Measurements from ENCODE around the gene SH3BP4. TPM values are rescaled to one million over a fixed set of nuclear protein-coding genes. Genes with fewer than 3 reads are reported as not detected.

The SH3BP4 gene
- polyA plus RNA-seq, 1 donor, result 33.7 TPM

DNA sequence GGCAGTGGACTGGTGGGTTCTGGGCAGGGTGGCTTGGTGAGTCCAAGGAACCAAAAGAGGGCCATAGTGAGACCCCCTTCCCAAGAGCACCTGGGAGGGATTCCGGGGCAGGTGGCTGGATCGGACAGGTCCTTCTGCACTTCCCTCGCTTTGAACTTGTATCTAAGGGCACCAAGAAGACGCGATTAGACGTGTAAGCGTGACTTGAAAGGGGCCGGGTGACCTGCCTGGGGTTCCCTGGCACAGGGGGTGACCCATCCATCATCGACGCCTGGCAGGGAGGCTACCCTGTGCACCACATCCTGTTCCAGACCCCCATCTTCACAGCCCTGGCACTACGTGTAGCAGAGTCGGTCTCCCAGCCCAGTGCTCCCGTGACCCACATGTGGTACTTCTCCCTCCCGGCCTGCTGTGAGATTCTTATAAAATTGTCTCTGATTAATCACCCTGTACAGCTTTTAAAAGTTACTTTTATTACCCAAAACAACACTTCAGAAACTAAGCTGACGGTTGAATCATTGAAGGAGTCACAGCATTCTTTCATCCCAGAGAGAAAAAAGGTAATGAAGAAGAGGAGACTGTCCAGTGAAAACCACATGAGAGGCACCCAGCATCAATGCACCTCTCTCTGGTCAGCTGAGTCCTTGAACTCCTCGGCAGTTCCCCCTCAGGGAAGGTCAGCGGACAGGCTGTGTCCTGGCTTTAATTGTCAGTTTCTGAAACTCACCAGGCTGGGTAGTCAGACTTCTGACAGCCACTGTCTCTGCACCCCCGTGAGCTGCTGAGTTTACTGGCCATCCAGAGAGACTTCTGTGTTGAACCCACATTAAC, 13.0 kb downstream of the SH3BP4 start:
- no peak for DNase-seq

DNA sequence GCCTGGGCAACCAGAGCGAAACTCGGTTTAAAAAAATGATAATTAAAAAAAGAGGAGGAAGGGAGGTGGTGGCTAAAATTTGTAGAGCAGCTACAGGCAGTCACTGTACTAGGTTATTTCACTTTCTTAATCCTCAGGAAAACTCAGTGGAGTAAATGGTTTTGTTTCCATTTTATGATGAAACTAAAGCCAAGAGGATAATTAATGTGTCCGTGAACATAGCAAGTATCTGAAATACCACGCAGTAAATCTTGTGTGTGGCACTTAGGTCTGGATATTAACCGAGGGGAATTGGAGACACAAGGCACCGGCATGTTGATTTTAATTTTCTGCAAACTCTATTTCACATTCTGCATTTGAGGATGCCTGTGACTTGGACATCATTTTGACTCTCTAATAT, 14.5 kb downstream of the SH3BP4 start:
- no peak for DNase-seq

DNA sequence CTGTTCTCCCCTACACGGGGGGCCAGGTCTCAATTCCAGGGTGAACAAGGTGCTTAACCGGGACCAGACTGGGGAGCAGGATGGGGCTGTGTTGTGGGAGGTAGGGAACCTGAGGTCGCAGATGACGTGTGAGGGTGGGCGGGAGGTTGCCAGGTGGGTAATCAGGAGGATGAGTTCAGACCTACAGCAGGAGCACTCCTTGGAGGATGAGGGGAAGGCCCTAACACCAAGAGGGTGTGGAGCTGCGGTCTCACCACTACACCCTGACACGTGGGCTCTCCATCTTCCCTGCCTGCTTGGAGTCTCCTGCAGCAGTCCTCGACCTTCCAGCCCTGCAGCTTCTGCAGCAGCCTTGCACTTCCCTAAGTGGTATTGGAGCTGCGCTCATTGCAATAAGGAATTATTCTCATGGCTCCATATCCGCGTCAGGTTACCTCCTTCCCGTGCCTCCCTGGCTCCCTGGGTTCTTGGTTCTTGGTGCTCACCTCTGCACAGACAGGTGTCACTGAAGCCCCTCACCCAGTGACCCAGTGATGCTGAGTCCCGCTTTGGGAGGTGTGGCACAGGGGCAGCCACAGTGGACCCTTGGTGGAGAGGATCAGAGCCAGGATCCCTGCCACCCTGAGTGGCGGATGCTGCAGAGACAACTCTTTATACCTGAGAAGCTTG, 15.5 kb downstream of the SH3BP4 start:
- DNase-seq, result no peak

DNA sequence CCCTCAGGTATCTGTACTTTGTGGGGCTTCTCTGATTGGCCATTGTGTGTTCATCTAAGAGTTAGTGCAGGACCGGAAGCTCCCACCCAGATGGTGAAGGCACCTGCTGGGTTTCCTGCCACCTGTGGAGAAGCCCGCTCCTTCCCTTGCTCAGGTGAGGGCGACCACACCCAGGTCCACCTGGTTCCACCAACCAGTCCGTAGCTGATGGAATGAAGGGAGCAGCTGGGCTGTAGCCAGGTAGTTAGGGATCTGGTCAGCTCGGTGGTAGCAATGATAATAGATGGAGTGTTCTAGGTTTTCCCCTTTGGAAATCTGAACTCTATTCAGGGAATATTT, 16.0 kb downstream of the SH3BP4 start:
- DNase-seq, result no peak

DNA sequence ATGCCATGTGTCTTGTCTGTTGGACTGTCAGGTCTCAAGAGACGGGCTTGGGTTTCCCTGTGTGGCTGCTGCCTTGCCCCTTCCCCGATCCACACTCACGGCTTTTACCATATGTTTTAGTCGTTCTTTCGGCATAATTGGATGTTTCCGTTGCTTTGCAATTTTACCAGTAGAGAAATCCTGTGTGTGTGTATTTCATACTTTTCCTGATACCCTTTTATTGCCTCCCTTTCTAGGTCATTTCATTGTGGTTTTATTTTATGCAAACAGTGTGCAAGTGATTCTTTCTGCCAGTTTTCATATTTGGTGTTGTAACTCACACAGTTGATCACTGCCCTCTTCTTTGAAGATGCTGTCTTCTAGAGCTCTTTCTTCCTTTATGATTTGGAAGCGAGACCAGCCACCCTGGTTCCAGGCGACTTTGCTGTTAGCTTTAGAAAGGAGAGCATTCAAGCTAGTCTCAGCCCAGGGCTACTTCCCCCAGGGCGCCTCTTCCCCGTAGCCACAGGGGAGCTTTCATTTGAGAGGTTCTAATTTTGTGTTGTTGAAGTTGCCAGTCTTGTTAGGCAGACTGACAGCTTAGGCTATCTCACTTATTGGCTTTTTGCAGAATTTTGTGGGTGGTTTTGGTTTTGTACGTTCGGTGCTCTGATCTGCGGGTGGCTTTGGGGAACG, 17.0 kb downstream of the SH3BP4 start:
- DNase-seq, result no peak

DNA sequence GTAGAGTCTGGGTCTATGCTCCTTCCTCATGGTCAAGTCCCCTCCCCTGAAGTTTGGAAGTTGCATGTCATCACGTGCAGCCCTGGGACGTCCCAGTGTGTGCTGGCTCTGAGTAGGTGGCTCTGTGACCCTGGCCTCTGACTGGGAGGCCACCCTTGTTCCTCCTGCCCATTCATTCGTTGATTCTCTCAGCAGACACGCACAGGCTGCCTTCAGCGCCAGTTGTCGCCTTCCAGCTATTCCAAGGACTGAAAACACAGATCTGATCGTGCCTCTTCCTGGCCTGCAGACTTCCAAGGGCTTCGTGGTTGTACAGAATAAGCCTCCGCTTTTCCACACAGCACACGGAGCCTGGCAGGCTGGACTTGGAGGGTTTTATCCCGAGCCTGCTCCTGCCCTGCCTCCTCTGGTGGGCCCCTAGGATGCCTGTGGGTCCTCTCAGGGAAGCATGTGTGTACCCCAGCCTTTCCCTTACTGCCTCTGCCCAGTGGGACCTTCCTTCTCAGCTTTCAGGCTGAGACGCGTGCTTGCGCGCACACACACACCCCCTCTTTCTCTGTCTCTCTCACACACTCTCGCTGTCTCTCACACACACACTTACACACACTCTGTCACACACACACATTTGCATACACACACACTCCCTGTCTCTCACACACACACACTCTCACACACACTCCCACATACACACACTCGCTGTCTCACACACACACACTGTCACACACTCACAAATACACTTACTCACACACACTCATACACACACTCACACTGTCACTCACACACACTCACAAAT, 17.7 kb downstream of the SH3BP4 start:
- no peak for DNase-seq

DNA sequence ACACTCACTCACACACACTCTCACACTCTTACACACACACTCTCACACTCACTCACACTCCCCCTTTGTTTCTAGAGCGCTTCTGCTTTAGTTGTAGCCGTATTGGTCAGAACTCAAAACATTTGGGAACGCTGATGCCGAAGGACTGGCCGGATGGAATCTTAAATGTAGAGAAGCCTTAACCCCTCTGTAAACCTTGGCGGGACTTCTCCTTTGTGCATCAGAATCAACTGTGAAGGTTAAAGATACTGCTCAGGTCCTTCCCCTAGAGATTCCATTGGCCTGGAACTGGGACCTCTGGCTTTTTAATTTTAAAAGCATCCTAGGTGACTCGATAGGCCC, 18.3 kb downstream of the SH3BP4 start:
- no peak for DNase-seq

DNA sequence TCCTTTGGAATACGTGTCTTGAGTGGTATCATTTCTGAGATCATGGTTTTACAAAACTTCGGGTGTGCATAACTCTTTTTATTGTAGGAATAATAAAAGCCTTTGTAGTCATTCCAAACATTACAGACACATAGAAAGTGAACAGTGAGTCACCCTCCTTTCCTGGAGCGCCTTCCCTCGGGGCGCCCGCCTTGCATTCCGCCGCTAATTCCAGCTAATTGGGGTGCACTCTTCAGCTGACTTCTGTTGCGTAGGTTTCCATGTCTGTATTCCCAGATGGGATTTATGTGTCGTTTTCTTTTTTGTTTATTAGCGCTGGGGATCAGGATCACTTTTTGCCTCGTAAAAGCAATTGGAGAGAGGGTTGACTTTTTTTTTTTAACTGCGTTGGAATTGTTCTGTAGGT, 18.7 kb downstream of the SH3BP4 start:
- DNase-seq, result no peak

DNA sequence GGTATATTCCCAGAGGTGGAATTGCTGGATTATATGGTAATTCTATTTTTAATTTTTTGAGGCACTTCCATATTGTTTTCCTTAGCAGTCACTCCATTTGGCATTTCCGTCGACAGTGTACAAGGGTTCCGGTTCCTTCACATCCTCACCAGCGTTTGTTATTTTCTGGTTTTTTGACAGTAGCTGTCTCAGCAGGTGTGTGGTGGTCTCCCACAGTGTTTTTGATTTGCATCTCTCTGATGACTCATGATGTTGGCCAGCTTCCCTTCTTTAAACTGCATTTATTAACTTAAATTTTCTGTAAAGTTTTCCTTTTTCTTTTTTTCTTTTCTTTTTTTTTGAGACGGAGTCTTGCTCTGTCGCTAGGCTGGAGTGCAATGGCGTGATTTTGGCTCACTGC, 19.7 kb downstream of the SH3BP4 start:
- no peak for DNase-seq

DNA sequence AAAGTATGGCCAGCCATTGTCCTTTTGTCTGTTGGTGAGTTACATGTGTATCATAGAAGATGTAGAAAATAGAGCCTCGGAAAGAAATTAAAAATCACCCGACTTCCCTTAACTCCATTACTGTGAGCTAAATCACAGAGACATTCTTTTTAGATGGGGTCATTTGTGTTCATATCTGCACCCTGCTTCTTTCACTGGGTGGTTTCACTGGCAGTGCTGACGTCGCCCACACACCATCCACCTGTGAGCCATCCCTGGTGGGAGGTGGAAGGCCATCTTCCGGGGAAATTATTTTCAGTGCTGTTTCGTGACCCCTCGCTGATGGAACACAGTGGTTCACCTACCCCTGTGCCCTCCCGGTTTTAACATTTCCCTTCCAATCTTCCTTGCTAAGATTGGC, 21.2 kb downstream of the SH3BP4 start:
- no peak for DNase-seq

DNA sequence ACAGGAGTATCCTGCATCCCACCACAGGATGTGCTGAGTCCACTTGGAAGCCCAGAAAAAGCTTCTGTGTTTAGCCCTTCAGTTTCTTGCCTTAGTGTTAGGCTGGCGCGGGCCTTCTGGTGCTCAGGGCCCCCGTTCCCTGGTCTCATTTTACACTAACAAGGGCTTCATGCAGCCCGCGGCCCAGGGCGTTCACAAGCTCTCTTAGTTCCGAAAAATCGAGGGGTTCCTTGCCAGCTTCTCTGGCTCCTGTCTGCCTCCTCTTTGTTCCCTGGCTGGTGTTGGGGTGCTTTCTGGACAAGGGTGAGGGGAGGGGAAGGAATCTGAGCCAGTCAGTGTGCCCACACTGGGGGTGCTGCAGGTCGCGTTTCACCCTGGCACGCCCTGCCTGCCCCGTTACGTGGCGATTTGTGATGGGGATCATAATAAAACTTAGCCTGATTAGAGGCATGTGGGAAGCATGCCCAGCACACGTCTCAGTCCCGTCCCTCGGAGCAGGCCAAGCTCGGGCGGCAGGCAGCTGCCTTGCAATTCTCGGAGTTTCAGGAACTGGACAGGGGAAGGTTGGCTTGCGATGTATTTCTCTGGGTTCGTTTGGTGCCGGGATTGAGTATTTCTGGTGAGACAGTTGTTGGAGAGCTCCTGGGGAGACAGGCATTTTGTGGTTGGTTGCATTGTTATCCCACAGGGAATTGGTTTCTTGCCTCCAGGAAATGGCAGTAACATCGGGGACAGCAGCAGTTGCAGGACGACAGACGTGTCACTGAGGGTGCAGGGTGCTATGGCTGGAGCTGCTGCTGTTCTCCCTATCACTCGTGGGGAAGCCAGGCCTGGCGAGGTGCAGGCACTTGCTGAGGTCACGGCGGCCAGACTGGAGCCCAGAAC, 22.9 kb downstream of the SH3BP4 start:
- no peak for DNase-seq

DNA sequence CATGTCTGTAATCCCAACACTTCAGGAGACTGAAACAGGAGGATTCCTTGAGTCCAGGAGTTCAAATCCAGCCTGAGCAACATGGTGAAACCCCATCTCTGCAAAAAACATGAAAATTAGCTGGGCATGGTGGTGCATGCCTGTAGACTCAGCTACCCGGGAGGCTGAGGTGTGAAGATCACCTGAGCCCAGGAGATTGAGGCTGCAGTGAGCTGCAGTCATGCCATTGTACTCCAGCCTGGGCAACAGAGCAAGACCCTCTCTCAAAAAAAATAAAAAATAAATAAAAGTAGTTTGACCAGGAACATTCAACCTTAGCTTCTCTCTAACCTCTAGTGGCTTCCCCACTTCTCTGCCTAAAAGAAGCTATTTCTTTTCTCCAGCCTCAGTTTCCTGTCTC, 23.8 kb downstream of the SH3BP4 start:
- DNase-seq, result no peak

DNA sequence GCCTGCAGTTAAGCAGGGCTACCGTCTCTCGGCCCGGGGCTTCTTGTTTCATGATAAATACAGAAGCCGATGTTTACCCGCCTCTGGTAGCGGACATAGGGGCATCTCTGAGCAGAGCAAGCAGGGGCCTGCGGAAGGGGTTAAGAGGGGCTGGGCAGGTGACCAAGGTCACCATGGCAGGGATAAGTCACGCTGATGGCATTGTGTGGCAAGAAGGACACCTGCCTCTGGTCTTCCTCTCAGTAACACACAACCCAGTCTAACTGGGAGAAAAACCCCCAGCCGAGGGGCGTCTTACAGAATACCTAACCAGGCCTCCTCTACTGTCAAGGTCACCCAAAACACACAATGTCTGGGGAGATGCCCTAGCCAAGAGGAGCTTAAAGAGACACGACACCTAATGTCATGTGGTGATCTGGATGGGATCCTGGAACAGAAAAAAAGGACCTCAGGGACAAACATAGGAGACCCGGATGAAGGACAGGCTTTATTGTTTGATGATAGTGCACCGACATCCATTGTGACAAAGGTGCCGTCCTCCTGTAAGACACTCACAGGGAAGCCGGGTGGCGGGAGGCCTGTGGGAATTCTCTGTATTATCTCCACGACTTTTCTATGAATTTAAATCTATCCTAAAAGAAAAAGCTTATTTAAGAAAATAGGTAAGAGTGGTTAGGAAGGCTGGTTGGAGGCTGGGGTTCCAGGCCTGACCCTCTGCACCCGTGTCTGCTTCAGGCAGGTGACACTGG, 24.8 kb downstream of the SH3BP4 start:
- no peak for DNase-seq

DNA sequence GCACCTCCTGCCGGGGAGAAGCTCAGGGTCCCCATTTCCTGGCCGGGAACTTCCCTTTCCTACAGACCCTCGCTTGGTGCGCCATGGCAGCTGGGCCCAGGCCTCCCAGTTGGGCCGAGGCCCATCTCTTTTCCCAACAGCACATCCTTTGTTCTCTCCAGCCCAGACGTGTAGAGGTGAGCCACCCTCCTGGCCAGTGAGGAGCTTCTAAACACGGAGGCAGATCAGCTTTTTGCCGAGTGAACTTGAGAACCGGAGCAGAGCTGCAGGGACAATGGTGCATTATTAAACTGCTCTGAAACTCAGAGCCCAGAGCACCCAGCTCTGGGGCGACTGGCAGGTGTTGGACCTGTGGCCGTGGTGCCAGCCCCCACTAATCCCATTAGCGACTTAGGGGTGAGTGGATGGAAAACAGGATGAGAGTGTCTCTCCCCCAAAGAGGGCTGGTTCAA, 25.4 kb downstream of the SH3BP4 start:
- no peak for DNase-seq

DNA sequence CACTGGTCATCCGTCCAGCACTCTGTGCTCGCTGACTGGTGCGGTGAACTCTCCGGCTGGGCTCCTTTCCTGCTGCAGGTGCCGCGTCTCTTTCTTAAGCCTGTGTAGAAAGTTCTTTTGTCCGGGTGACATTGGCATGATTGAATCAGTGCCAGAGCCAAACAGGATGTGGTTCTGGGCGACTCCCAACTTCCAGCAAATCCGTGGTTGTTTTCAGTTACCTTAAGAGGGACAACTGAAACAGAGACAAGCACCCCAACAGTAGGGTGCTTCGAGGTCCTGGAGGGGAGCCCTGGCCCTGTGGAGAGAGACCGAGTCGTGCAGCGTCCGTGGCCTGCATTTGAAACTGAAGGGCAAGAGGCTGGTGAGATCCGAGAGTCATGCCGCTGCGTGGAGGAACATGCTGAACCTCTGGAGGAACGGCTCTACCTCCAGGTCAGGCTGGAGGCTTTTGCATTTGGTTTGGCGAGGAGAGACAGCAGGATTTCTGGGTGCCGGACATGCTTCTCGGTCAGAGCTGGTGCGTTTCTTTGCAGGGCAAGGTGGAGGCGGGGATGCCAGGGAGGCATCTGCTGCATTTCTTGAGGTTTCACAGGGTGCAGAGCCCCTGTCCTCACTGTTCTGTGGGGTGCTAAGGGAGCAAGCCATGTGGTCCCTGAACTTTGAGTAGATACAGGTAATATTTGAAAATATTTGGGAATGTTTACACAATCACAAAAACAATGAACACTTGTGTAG, 26.8 kb downstream of the SH3BP4 start:
- no peak for DNase-seq

DNA sequence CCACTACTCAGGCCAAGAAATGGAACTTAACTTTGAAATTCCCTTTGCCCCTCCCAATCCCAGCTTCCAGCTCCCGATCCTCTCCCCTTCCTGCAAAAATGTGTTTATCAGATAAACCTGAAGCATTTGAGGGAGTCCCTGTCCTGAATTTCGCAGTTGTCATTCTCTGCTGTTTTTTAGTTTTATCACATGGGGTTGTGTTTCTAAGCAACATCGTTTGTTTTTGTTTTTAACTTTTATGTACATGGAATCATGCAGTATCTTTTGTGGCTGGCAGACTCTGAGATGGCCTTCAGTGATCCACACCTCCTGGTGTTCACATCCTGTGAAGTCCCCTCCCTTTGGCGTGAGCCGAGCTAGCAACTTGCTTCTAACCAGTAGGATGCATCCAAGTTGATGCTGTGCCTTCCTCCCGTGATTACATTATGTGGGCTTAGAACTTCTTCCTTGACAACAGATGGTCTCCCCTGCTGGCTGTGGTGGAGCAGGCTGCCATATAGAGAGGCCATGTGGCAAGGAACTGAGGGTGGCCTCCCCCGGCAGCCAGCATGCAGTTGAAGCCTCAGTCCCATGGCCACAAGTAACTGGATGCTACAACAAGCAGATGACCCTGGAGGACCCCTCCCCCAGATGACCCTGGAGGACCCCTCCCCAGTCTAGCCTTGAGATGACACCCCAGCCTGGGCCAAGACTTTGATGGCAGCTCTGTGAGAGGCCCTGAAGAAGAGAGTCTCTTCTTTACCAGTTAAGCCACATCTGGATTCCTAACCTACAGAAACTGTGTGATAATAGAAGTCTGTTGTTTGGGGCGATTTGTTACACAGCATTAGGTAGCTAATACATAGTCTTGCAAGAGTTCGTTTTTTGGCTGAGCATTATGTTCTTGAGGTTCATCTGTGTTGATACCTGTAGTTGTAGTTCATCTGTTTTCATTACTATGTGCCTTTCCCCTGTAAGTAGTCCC, 27.7 kb downstream of the SH3BP4 start:
- DNase-seq, result no peak

DNA sequence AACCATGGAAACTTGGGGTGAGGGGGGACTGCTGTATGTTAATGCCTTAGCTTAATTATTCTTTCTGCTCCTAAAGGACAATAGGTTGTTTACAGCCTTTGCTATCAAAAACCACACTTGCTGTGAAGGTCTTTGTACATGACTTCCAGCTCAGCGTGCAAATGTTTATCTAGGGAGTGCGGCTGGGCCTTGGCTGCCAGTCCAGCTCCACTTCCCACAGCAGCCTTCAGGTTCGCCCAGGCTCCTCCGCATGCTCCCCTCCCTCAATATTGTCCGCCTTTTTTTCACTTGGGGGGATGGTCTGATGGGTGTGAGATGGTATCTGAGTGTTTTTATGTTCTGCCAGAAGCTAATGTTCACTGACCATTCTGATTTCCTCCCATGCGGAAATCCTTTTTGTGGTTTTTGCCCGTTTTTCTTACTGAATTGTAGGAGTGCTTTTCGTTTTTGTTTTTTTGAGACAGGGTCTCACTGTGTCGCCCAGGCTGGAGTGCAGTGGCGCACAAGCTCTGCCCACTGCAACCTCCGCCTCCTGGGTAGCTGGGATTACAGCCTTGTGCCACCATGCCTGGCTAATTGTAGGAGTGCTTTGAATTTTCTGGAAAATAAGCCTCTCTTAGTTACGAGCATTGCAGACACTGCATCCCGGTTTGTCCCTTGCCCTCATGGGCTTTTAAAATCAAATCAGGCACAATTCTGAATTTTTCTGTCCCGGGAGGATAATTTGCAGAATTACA, 28.8 kb downstream of the SH3BP4 start:
- DNase-seq, result no peak

Measured in left kidney (tissue), 2 donors.